Measurements from ENCODE around the gene AARS2.

The AARS2 gene

GRCh38 chr6:44275749-44276648 lies 37.1 kb downstream of the AARS2 start:
- no peak for DNase-seq (ENCODE audit: low spot score)

DNA sequence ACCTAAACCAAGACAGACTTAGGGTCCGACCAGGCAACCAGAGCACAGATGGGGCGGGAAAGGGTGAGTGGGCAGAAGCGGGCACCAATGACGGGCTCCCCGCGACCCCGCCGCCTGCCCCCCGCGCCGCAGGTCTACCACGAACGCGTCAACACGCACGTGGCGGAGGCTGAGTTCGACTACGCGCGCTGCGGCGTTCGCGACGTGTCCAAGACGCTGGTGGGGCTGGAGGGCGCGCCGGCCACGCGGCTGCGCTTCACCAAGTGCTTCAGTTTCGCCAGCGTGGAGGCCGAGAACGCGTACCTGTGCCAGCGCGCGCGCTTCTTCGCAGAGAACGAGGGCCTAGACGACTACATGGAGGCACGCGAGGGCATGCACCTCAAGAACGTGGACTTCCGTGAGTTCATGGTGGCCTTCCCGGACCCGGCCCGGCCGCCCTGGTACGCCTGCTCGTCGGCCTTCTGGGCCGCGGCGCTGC lies 37.8 kb downstream of the AARS2 start:
- no peak for DNase-seq (ENCODE audit: low spot score)

DNA sequence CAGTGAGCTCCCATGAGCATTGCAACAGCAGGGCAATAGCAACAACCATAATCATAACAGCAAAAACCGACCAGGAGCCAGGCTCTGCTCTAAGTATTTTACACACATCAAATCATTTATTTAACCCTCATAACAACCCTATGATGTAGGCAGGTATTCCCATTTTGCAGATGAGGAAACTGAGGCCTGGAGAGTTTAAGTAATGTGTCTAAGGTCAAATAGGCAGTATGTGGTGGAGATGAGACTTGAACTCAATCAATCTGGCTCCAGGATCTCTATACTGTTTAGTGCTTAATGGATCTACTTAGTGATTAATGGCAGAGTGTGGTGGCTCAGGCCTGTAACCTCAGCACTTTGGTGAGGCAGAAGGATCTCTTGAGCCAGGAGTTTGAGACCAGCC lies 39.5 kb downstream of the AARS2 start:
- no peak for DNase-seq (ENCODE audit: low spot score)

GRCh38 chr6:44272999-44273566 lies 40.1 kb downstream of the AARS2 start:
- no peak for DNase-seq (ENCODE audit: low spot score)

- no peak for DNase-seq (ENCODE audit: low spot score)
Measured at GRCh38 chr6:44272529-44272928, 40.6 kb downstream of the AARS2 start.

DNA sequence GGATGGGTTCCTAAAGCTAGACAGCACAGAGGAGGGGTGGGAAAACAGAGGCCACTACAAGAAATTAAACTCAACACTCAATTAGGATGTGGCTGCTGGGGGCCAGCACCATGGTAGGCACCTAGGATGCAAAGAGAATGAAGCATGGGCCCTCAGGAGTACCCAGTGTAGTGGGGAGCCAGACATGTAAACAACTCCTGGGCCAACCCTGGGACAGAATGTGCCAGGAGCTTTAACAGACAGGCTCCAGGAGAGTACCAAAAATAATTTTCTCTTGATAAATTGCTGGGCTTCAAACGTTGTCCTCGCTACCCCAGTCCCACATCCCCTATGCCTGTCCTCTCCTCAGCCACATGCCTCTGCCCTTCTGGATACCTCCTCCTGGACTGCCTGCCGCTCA lies 41.2 kb downstream of the AARS2 start:
- no peak for DNase-seq (ENCODE audit: low spot score)

- DNase-seq (ENCODE audit: low spot score) = no peak
Measured at GRCh38 chr6:44271406-44271723, 41.8 kb downstream of the AARS2 start.

GRCh38 chr6:44270526-44271405 lies 42.4 kb downstream of the AARS2 start:
- no peak for DNase-seq (ENCODE audit: low spot score)

GRCh38 chr6:44269921-44270525 lies 43.1 kb downstream of the AARS2 start, which contains the start of gene TMEM151B:
TMEM151B (plus strand) TSS chr6:44270450; CDS start chr6:44270743, 293 bp downstream.
- DNase-seq (ENCODE audit: low spot score) = no peak

DNA sequence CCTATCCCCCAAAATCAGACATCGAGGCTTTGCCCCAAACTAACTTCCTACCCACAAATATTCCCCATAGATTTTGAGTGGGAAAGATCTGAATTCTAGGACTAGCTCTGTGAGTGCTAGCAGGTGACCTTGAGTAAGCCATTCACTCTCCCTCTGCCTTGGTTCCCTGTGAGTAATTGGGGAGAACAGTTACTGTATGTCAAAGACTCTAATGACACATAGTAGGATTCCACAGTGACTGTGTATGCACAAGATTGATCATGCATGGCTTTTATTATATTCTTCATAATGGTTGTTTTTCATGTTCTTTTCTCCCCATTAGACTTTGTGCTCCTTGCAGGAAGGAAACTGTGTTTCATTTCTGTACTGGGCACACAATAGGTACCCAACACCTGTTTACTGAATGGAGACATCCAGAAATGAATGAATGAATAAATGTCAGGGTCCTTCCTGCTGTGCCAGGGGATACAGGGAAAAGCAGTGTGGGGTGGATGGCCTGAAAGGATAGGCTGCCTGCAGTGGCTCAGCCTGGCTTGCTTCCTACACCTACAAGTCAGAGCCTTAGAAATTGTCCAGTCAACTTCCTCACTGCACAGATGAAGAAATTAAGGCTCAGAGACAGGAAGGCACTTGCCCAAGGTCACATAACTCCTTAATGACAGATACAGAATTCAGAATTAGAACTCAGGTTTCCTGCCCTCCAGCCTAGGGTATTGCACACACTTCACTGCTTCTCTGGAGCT lies 43.8 kb downstream of the AARS2 start:
- no peak for DNase-seq (ENCODE audit: low spot score)

GRCh38 chr6:44268095-44268628 lies 45.0 kb downstream of the AARS2 start:
- DNase-seq (ENCODE audit: low spot score) = peak; percentile 69

DNA sequence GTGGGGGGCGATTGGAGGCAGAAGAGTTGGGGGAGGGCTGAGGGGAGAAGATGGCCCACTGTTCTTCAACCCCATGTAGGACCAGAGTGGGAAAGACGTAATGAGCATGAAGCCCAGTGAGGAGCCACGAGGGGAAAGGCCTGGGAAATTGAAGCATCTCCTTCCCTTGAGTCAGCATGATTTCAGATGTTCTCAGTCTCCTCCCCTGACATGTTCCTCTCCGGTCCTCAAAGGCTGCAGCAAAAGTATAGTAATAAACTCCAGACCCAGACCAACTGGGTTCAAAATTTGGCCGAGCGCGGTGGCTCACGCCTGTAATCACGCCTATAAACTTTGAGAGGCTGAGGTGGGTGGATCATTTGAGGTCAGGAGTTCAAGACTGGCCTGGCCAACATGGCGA lies 45.9 kb downstream of the AARS2 start:
- no peak for DNase-seq (ENCODE audit: low spot score)

DNA sequence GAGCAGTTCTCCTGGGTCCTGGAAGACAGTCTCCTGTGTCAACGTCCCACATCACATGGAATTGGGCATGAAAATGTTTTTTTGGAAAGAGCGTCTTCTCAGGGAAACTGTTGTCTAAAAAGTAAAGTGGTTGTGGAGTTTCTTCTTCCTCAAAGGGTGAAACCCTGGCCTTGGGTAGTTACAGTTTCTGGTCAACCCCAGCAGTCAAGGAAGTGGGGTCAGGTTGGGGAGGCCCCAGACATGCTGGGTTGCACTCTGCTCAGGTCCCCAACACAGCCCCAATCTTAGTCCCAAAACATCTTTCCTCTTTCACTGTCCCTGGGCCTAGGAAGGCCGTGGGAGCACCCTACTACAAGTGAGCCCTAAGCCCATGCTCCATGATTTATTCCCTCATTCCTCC lies 46.8 kb downstream of the AARS2 start:
- no peak for DNase-seq (ENCODE audit: low spot score)

DNA sequence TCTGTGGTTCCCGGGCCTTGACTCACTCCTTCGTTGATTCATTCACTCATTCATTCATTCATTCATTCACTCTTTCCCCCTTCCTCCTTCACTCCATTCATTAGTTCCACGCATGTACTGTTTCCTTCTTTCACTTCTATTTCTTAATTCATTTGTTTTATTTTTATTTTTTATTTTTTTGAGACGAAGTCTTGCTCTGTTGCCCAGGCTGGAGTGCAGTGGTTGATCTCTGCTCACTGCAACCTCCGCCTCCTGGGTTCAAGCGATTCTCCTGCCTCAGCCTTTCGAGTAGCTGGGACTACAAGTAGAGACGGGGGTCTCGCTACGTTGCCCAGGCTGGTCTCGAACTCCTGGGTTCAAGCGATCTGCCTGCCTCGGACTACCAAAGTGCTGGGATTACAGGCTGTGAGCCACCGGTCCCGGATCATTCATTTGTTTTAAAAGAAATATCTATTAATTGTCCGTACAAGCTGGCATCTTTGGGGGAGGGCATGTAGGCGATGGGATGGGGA lies 47.4 kb downstream of the AARS2 start:
- DNase-seq (ENCODE audit: low spot score) = no peak

DNA sequence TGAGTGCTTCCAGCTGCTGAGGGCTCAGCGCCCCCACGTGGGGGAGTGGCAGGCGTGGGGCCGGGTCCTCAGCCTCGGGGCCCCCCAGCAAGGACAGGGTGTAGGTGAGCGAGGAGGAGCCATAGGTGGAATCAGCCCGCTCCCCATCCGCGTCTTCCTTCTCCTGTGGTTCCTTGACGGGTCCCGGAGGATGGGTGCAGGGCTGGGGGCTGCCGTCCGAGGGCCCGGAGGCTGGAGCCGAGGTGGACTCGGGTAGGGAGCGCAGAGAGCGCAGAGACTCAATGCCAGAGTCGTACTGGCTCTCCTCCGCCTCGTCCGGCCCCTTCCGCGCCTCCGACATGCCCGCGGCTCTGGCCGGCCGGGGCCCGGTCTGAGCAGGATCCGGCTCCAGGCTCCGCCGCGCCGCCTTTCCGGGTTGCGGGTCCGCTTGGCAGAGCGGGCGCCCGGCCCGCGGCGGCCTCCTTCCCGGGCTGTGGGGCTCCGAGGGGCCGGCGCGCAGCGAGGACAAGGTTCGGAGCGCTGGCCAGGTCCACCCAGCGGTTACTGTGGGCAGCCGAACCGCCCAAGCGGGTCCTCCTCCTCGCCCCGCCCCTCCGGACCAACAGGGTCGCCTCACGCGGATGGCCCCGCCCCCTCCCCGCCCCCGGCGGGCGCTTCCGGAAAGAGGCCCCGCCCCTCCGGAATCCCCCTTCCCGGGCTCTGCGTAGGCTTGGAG lies 48.0 kb downstream of the AARS2 start, which contains the start of gene NFKBIE:
Gene NFKBIE, minus strand, starts transcription at position 545 of the 715 bp plus-strand sequence. Its CDS starts 205 bp downstream, at position 340.
- peak; percentile 95 for DNase-seq (ENCODE audit: low spot score)

DNA sequence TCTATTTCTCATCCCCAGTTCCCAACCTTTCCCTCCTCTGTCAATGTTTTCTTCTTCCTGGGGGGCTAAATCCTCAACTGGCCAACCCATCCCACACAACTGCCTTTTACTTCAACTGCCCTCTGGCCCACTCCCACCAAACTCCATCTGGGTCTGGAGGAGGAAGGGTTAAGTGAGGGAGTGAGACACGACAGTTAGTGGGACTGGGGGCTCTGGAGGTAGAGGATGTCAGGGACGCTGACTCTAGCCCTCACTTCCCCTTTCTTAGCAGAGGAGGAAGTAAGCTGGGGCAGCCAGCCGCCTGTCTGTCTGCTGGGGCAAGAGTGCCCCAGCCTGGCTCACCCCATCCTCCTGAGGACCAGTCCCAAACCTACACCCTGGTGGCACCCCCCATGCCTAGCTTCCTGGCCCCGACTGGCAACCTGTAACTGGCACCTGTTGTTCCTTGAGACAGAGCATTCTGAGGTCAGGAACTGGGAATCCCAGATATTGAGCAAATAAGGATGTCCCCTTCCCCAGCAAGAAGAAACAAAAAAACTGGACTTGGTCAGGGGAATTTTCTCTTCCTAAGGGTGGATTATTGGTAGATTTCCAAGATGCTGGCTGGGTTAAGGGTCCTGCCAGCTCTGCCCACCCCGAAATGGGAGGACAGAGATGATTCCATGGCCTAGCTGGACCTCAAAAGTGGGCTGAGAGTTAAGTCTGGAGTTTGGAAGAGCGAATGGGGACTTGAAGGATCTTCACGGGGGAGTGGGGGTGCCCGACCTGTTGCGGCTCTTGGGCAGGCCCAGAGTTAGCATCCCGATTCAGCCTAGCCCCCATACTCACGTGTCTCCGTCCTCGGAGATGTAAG lies 48.8 kb downstream of the AARS2 start:
- DNase-seq (ENCODE audit: low spot score) = peak; percentile 65

GRCh38 chr6:44263354-44264100 lies 49.6 kb downstream of the AARS2 start:
- DNase-seq (ENCODE audit: low spot score) = peak; percentile 50
